T-helper 17 cell (primary cell): Measurements from ENCODE around the gene RACGAP1. TPM values are rescaled to one million over a fixed set of nuclear protein-coding genes. Genes with fewer than 3 reads are reported as not detected.

Experiments used
- ATAC-seq: fragments of 150-1000 bp; cut with Tn5 transposase; 2 replicates; pipeline ENCODE4 v1.10.0; 2021; ENCODE audit warnings: mild to moderate bottlenecking, moderate library complexity
- DNase-seq, 3 donors: peaks; one replicate each; pipeline versions ENCODE4 v3.0.0 to v3.0.0-alpha.2; 2020 to 2021
- H3K9me3 ChIP-seq: one replicate; pipeline ENCODE4 v1.7.0; 2013; ENCODE audit warnings: low read length, mild to moderate bottlenecking; ENCODE audit not compliant: control insufficient read depth, poor library complexity, severe bottlenecking
- H3K27ac Mint-ChIP-seq: one replicate; pipeline ENCODE4 v1.8.0; 2022; ENCODE audit warnings: mild to moderate bottlenecking, moderate library complexity, mixed read lengths
- H3K27me3 Mint-ChIP-seq: one replicate; pipeline ENCODE4 v1.8.0; 2022; ENCODE audit warnings: mixed read lengths
- H3K36me3 Mint-ChIP-seq: one replicate; pipeline ENCODE4 v1.8.0; 2022; ENCODE audit warnings: low read depth, mixed read lengths
- H3K4me1 Mint-ChIP-seq: one replicate; pipeline ENCODE4 v1.8.0; 2022; ENCODE audit warnings: mild to moderate bottlenecking, mixed read lengths
- H3K4me3 Mint-ChIP-seq: one replicate; pipeline ENCODE4 v1.8.0; 2022; ENCODE audit warnings: mild to moderate bottlenecking, moderate library complexity, mixed read lengths
- total RNA-seq, 4 donors: library from RNA in 2 of 4; stranded (reverse) in 2 of 4; gene quantifications; one replicate each; pipeline ENCODE4 v1.2.3 and lab custom pipeline; 2022 to 2026

RACGAP1 gene
- total RNA-seq, 2 donors from 2014 or later: 6.8 to 7.3 TPM

GRCh38 chr12:49963976-49964815, 61.1 kb downstream of the RACGAP1 start:
- Mint-ChIP-seq H3K4me3 (no peak overlapping the region), H3K4me1 (peaks cover 16% of the 10 kb centered on the region), H3K27me3 (peaks cover 67% of the 10 kb centered on the region), H3K27ac (no peak overlapping the region), H3K36me3 (peaks cover 8% of the 10 kb centered on the region)
- H3K9me3 ChIP-seq: no peaks in the 10 kb centered on the region
- ATAC-seq: no peak
- no peak for DNase-seq

- Mint-ChIP-seq H3K4me1 (peaks cover 16% of the 10 kb centered on the region), H3K27ac (no peak overlapping the region), H3K36me3 (peaks cover 10% of the 10 kb centered on the region), H3K27me3 (peaks cover 78% of the 10 kb centered on the region), H3K4me3 (no peak overlapping the region)
- ATAC-seq: no peak
- DNase-seq: no peak
- H3K9me3 ChIP-seq: no peaks in the 10 kb centered on the region
Observed at GRCh38 chr12:49962861-49963765, 62.2 kb downstream of the RACGAP1 start.

GRCh38 chr12:49961993-49962764, 63.1 kb downstream of the RACGAP1 start:
- no peak overlapping the region for H3K27ac Mint-ChIP-seq
- no peak for ATAC-seq
- H3K36me3 Mint-ChIP-seq: peaks cover 12% of the 10 kb centered on the region
- peak overlapping the region; percentile 56 for H3K4me3 Mint-ChIP-seq
- DNase-seq: no peak
- peaks cover 15% of the 10 kb centered on the region for H3K4me1 Mint-ChIP-seq
- no peaks in the 10 kb centered on the region for H3K9me3 ChIP-seq
- H3K27me3 Mint-ChIP-seq: peaks cover 86% of the 10 kb centered on the region

- peak within 1 kb of the TSS; percentile 86 for H3K4me3 Mint-ChIP-seq
Observed at GRCh38 chr12:49961111-49961922, 64.0 kb downstream of the RACGAP1 start, which contains the start of gene AQP5. Gene AQP5 (plus strand): TSS chr12:49961872. CDS start chr12:49962018, 146 bp downstream.

GRCh38 chr12:49960474-49961110, 64.7 kb downstream of the RACGAP1 start:
- Mint-ChIP-seq H3K27ac (no peak overlapping the region), H3K27me3 (peaks cover 83% of the 10 kb centered on the region), H3K4me3 (peak overlapping the region; percentile 86), H3K36me3 (peaks cover 15% of the 10 kb centered on the region), H3K4me1 (peaks cover 10% of the 10 kb centered on the region)
- H3K9me3 ChIP-seq: no peaks in the 10 kb centered on the region
- DNase-seq (no peak), ATAC-seq (no peak)

More at GRCh38 chr12:49961111-49961922, 64.0 kb downstream of the RACGAP1 start, which contains the start of gene AQP5:
- peaks cover 86% of the 10 kb centered on the region for H3K27me3 Mint-ChIP-seq
- no peak within 1 kb of the TSS for H3K27ac Mint-ChIP-seq
- peaks cover 15% of the 10 kb centered on the region for H3K36me3 Mint-ChIP-seq
- ATAC-seq: peak; percentile 27
- peaks cover 11% of the 10 kb centered on the region for H3K4me1 Mint-ChIP-seq
- H3K9me3 ChIP-seq: no peaks in the 10 kb centered on the region
- DNase-seq: no peak

- ATAC-seq (no peak), DNase-seq (no peak)
- H3K27ac Mint-ChIP-seq: no peak overlapping the region
- H3K4me3 Mint-ChIP-seq: peak overlapping the region; percentile 86
- H3K4me1 Mint-ChIP-seq: peaks cover 9% of the 10 kb centered on the region
- H3K36me3 Mint-ChIP-seq: peaks cover 15% of the 10 kb centered on the region
- H3K27me3 Mint-ChIP-seq: peaks cover 81% of the 10 kb centered on the region
- no peaks in the 10 kb centered on the region for H3K9me3 ChIP-seq
Observed at GRCh38 chr12:49959685-49960473, 65.4 kb downstream of the RACGAP1 start.

GRCh38 chr12:49957570-49957967, 67.7 kb downstream of the RACGAP1 start:
- Mint-ChIP-seq H3K36me3 (peaks cover 15% of the 10 kb centered on the region), H3K4me3 (no peak overlapping the region), H3K4me1 (peaks cover 9% of the 10 kb centered on the region), H3K27ac (no peak overlapping the region), H3K27me3 (peaks cover 80% of the 10 kb centered on the region)
- no peak for ATAC-seq
- no peaks in the 10 kb centered on the region for H3K9me3 ChIP-seq
- DNase-seq: no peak

GRCh38 chr12:49956663-49957569, 68.4 kb downstream of the RACGAP1 start:
- no peak overlapping the region for H3K27ac Mint-ChIP-seq
- peaks cover 13% of the 10 kb centered on the region for H3K36me3 Mint-ChIP-seq
- H3K4me1 Mint-ChIP-seq: peaks cover 9% of the 10 kb centered on the region
- no peak for ATAC-seq
- H3K4me3 Mint-ChIP-seq: no peak overlapping the region
- DNase-seq: no peak
- H3K27me3 Mint-ChIP-seq: peaks cover 74% of the 10 kb centered on the region
- H3K9me3 ChIP-seq: no peaks in the 10 kb centered on the region

- no peak overlapping the region for H3K4me3 Mint-ChIP-seq
- ATAC-seq (no peak), DNase-seq (no peak)
- H3K36me3 Mint-ChIP-seq: peaks cover 13% of the 10 kb centered on the region
- no peaks in the 10 kb centered on the region for H3K9me3 ChIP-seq
- H3K27me3 Mint-ChIP-seq: peaks cover 74% of the 10 kb centered on the region
- peaks cover 9% of the 10 kb centered on the region for H3K4me1 Mint-ChIP-seq
- no peak overlapping the region for H3K27ac Mint-ChIP-seq
Observed at GRCh38 chr12:49955899-49956662, 69.2 kb downstream of the RACGAP1 start.
